HCT116 (cell line): ENCODE measurements around the gene LRRC7. TPM values are rescaled to one million over a fixed set of nuclear protein-coding genes. Genes with fewer than 3 reads are reported as not detected.

ENCODE experiments used
- ATAC-seq: fragments of 200-7000 bp; cut with Tn5 transposase; 2 replicates; pipeline ENCODE4 v1.9.1; 2020; ENCODE audit warnings: mild to moderate bottlenecking, moderate library complexity
- BruUV-seq: library from RNA; stranded (reverse); fragments of 400-500 nt; replicated peaks from 2 replicates; lab custom pipeline; 2021; lab: Mats Ljungman, UMichigan
- CTCF ChIA-PET: fragments of 300-600 bp; sonication (Branson Sonifier 250); formaldehyde crosslinking; loops from one replicate; lab custom pipeline; 2021; ENCODE audit warnings: antibody characterized with exemption; lab: Charles Lee
- POLR2A ChIA-PET: fragments of 300-600, 350-600 bp; sonication (Branson Sonifier 250); formaldehyde crosslinking; loops from one replicate; lab custom pipeline; 2021; ENCODE audit warnings: antibody characterized with exemption; lab: Charles Lee
- RAD21 ChIA-PET, 2 experiments: fragments of 300-600 bp; sonication (Branson Sonifier 250); formaldehyde crosslinking; loops; one replicate each; lab custom pipeline; 2023; ENCODE audit warnings: low total read pairs in 2 of 2; ENCODE audit not compliant: uncharacterized antibody in 2 of 2, unreplicated experiment in 2 of 2, low non-redundant PET in 1 of 2; lab: Charles Lee
- DNase-seq: peaks from one replicate; pipeline ENCODE4 v3.0.0-alpha.2; 2010; ENCODE audit warnings: low read depth, low spot score
- H2AFZ ChIP-seq: fragments of 200-600 bp; shearing (Covaris generic), sonication (generic); 2 replicates; pipeline ENCODE4 v1.6.1; 2017; ENCODE audit warnings: low read depth, mixed run types, mixed read lengths, antibody characterized with exemption, low read length; ENCODE audit not compliant: poor library complexity, severe bottlenecking
- H3K27ac ChIP-seq: 2 replicates; pipeline ENCODE4 v1.5.1; 2012; ENCODE audit warnings: low read depth, low read length
- H3K27me3 ChIP-seq: fragments of 200-600 bp; sonication (generic); 2 replicates; pipeline ENCODE4 v1.6.1; 2016; ENCODE audit warnings: mixed run types, low read length, mixed read lengths; ENCODE audit not compliant: insufficient read depth
- H3K36me3 ChIP-seq, 2 experiments: fragments of 200-500 bp in 1 of 2; fragments of 200-600 bp in 1 of 2; sonication (Bioruptor generic) in 1 of 2; sonication (generic) in 1 of 2; 2 replicates each; pipeline versions ENCODE4 v1.5.1 to v1.6.1; 2014 to 2016; ENCODE audit warnings: low read length in 2 of 2, inconsistent platforms in 1 of 2, mixed read lengths in 1 of 2, mixed run types in 1 of 2; ENCODE audit not compliant: insufficient read depth in 2 of 2, control insufficient read depth in 1 of 2
- H3K4me1 ChIP-seq, 2 experiments: fragments of 200-600 bp in 1 of 2; sonication (generic) in 1 of 2; 2 replicates each; pipeline versions ENCODE4 v1.5.1 to v1.6.1; 2012 to 2017; ENCODE audit warnings: low read length in 2 of 2, inconsistent platforms in 1 of 2, mild to moderate bottlenecking in 1 of 2, mixed read lengths in 1 of 2, mixed run types in 1 of 2, moderate library complexity in 1 of 2; ENCODE audit not compliant: insufficient read depth in 2 of 2, control insufficient read depth in 1 of 2
- H3K4me2 ChIP-seq: fragments of 200-600 bp; sonication (generic); 2 replicates; pipeline ENCODE4 v1.6.1; 2017; ENCODE audit warnings: mixed run types, low read length, mixed read lengths
- H3K4me3 ChIP-seq, 2 experiments: fragments of 200-600 bp in 1 of 2; sonication (generic) in 1 of 2; replicated peaks in 1 of 2; 2 replicates each; pipeline ENCODE4 v1.5.1; 2011 to 2016; ENCODE audit warnings: low read length in 2 of 2, control low read depth in 1 of 2, low read depth in 1 of 2, mild to moderate bottlenecking in 1 of 2, mixed read lengths in 1 of 2, mixed run types in 1 of 2
- H3K79me2 ChIP-seq: fragments of 200-600 bp; sonication (generic); 2 replicates; pipeline ENCODE4 v1.6.1; 2017; ENCODE audit warnings: mild to moderate bottlenecking, mixed run types, low read length, moderate library complexity, mixed read lengths; ENCODE audit not compliant: insufficient read depth
- H3K9ac ChIP-seq: fragments of 200-600 bp; sonication (generic); 2 replicates; pipeline ENCODE4 v1.6.1; 2016; ENCODE audit warnings: low read length, mixed read lengths
- H3K9me2 ChIP-seq: fragments of 200-600 bp; sonication (generic), shearing (Covaris generic); 2 replicates; pipeline ENCODE4 v1.6.1; 2017; ENCODE audit warnings: mixed run types, mild to moderate bottlenecking, moderate library complexity; ENCODE audit not compliant: insufficient read depth
- H3K9me3 ChIP-seq, 2 experiments: fragments of 200-500 bp in 1 of 2; fragments of 200-600 bp in 1 of 2; sonication (Bioruptor generic) in 1 of 2; sonication (generic) in 1 of 2; 2 replicates each; pipeline ENCODE4 v1.6.1; 2014 to 2017; ENCODE audit warnings: low read length in 2 of 2, mixed read lengths in 2 of 2, inconsistent platforms in 1 of 2, low read depth in 1 of 2, mild to moderate bottlenecking in 1 of 2, mixed run types in 1 of 2, moderate library complexity in 1 of 2; ENCODE audit not compliant: control insufficient read depth in 1 of 2, insufficient read depth in 1 of 2
- H4K20me1 ChIP-seq: fragments of 200-600 bp; sonication (generic), shearing (Covaris generic); 2 replicates; pipeline ENCODE4 v1.6.1; 2017; ENCODE audit warnings: mixed run types, mild to moderate bottlenecking, moderate library complexity; ENCODE audit not compliant: insufficient read depth
- CBX3 ChIP-seq: IDR thresholded peaks from 2 replicates; pipeline ENCODE4 v1.6.1; 2012; ENCODE audit warnings: low read depth
- CEBPB ChIP-seq: IDR thresholded peaks from 2 replicates; pipeline ENCODE4 v1.6.1; 2012; ENCODE audit warnings: low read depth
- EGR1 ChIP-seq: IDR thresholded peaks from 2 replicates; pipeline ENCODE4 v1.6.1; 2012; ENCODE audit warnings: low read depth
- ELF1 ChIP-seq: IDR thresholded peaks from 2 replicates; pipeline ENCODE4 v1.6.1; 2012; ENCODE audit warnings: low read depth, borderline replicate concordance
- EZH2 ChIP-seq: fragments of 200-600 bp; sonication (generic); IDR thresholded peaks from 2 replicates; pipeline ENCODE4 v1.6.1; 2017; ENCODE audit warnings: antibody characterized with exemption, mixed run types
- EZH2phosphoT487 ChIP-seq: fragments of 200-600 bp; IDR thresholded peaks from 2 replicates; pipeline ENCODE4 v1.6.1; 2018; ENCODE audit warnings: antibody characterized with exemption, borderline replicate concordance
- JUND ChIP-seq: IDR thresholded peaks from 2 replicates; pipeline ENCODE4 v1.6.1; 2012
- MAX ChIP-seq: IDR thresholded peaks from 2 replicates; pipeline ENCODE4 v1.6.1; 2012
- POLR2A ChIP-seq: IDR thresholded peaks from 2 replicates; pipeline ENCODE4 v1.7.0; 2011; ENCODE audit warnings: borderline replicate concordance; ENCODE audit not compliant: insufficient read depth, insufficient read length; ENCODE audit errors: extremely low read depth
- POLR2AphosphoS5 ChIP-seq: IDR thresholded peaks from 2 replicates; pipeline ENCODE4 v1.6.1; 2011; ENCODE audit warnings: mild to moderate bottlenecking, low read depth, low read length, moderate library complexity
- RAD21 ChIP-seq: IDR thresholded peaks from 2 replicates; pipeline ENCODE4 v1.6.1; 2012; ENCODE audit warnings: low read depth, mild to moderate bottlenecking
- REST ChIP-seq: IDR thresholded peaks from 2 replicates; pipeline ENCODE4 v1.6.1; 2012; ENCODE audit warnings: low read depth
- SIN3A ChIP-seq: IDR thresholded peaks from 2 replicates; pipeline ENCODE4 v1.6.1; 2012; ENCODE audit warnings: low read depth
- SP1 ChIP-seq: IDR thresholded peaks from 2 replicates; pipeline ENCODE4 v1.6.1; 2012; ENCODE audit warnings: low read depth
- SRF ChIP-seq: IDR thresholded peaks from 2 replicates; pipeline ENCODE4 v1.6.1; 2012; ENCODE audit warnings: low read depth
- TCF7L2 ChIP-seq: IDR thresholded peaks from 2 replicates; pipeline ENCODE4 v1.7.0; 2011; ENCODE audit warnings: borderline replicate concordance, inconsistent platforms; ENCODE audit not compliant: insufficient read depth, insufficient read length; ENCODE audit errors: extremely low read depth
- YY1 ChIP-seq: IDR thresholded peaks from 2 replicates; pipeline ENCODE4 v1.6.1; 2011; ENCODE audit warnings: low read length, low read depth, moderate library complexity, mild to moderate bottlenecking; ENCODE audit not compliant: insufficient replicate concordance; ENCODE audit errors: extremely low read depth
- ZNF274 ChIP-seq: fragments of 200-500 bp; sonication (Bioruptor generic); IDR thresholded peaks from 2 replicates; pipeline ENCODE4 v1.6.1; 2014; ENCODE audit warnings: mild to moderate bottlenecking, low read depth, low read length, inconsistent platforms
- intact Hi-C: fragments of 100-400 bp; cut with micrococcal nuclease; formaldehyde crosslinking; loops from 2 replicates; pipeline ENCODE4 v1.10.0; 2022
- total RNA-seq: library from RNA; stranded (reverse); gene quantifications from one replicate; pipeline ENCODE4 v1.2.1, GENCODE V29; 2021; ENCODE audit not compliant: unreplicated experiment
- TF ChIP-seq, protein P1 (sequence below), 3 experiments: fragments of 200-600 bp in 1 of 3; sonication (generic) in 1 of 3; IDR thresholded peaks in 2 of 3; conservative IDR thresholded peaks in 1 of 3; 2 replicates each; pipeline ENCODE4 v1.5.1; 2012 to 2017; ENCODE audit warnings: low read depth in 2 of 3, low read length in 2 of 3, antibody characterized with exemption in 1 of 3, borderline replicate concordance in 1 of 3, control low read depth in 1 of 3, mild to moderate bottlenecking in 1 of 3, mixed read lengths in 1 of 3, mixed run types in 1 of 3, moderate library complexity in 1 of 3; ENCODE audit not compliant: insufficient read depth in 1 of 3
- TF ChIP-seq, protein P2 (sequence below): IDR thresholded peaks from 2 replicates; pipeline ENCODE4 v1.6.1; 2011; ENCODE audit warnings: mild to moderate bottlenecking, low read length, moderate library complexity; ENCODE audit not compliant: insufficient replicate concordance; ENCODE audit errors: extremely low read depth

Gene LRRC7
- total RNA-seq, 1 experiment from 2014 or later: not detected

DNA sequence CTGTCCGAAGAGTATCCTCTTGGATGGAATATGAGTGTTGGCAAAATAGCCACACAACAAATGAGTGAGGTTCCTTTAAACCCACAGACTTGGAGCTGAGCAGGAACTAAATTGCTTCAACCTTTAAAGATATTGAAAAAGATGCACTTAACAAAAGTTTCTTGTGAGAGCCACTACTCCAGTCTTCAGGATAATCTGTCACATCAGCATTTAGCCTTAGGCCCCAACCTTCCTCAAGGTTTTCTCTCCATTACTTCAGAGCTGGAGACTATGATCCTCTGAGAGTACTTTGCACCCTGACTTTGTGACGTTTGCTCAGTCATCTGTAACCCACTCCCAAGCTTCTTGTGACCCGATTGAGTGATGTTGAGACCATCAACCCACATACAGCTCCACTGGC is 424.9 kb downstream of the LRRC7 start:
- Histone ChIP-seq H3K36me3 (no peaks in the 10 kb centered on the region), H3K4me2 (no peak overlapping the region), H3K9ac (no peak overlapping the region), H3K79me2 (no peaks in the 10 kb centered on the region), H4K20me1 (no peaks in the 10 kb centered on the region; the same call in 1 of the 2 replicates), H3K9me3 (no peaks in the 10 kb centered on the region), H3K27me3 (no peaks in the 10 kb centered on the region), H3K4me3 (no peak overlapping the region), H3K4me1 (no peaks in the 10 kb centered on the region), H3K9me2 (no peaks in the 10 kb centered on the region), H3K27ac (no peak overlapping the region), H2AFZ (no peak overlapping the region)
- intact Hi-C loops: no loop called here
- ATAC-seq (no peak), DNase-seq (no peak)
- TF ChIP-seq CBX3 (no peak), SP1 (no peak), RAD21 (no peak), TCF7L2 (no peak), YY1 (no peak), EZH2phosphoT487 (no peak), CEBPB (no peak), ELF1 (no peak), POLR2AphosphoS5 (no peak), POLR2A (no peak), SRF (no peak), ZNF274 (no peak), SIN3A (no peak), REST (no peak), EZH2 (no peak), MAX (no peak), JUND (no peak), EGR1 (no peak)
- TF ChIP-seq, protein P1, sequence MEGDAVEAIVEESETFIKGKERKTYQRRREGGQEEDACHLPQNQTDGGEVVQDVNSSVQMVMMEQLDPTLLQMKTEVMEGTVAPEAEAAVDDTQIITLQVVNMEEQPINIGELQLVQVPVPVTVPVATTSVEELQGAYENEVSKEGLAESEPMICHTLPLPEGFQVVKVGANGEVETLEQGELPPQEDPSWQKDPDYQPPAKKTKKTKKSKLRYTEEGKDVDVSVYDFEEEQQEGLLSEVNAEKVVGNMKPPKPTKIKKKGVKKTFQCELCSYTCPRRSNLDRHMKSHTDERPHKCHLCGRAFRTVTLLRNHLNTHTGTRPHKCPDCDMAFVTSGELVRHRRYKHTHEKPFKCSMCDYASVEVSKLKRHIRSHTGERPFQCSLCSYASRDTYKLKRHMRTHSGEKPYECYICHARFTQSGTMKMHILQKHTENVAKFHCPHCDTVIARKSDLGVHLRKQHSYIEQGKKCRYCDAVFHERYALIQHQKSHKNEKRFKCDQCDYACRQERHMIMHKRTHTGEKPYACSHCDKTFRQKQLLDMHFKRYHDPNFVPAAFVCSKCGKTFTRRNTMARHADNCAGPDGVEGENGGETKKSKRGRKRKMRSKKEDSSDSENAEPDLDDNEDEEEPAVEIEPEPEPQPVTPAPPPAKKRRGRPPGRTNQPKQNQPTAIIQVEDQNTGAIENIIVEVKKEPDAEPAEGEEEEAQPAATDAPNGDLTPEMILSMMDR (IDR thresholded peaks at IDR 0.05 in 2 of 3, conservative IDR thresholded peaks at IDR 0.05 in 1 of 3; ENCODE audit: borderline replicate concordance in 1 of 3, insufficient read depth in 1 of 3, low read depth in 2 of 3, low read length in 2 of 3): no peak
- TF ChIP-seq, protein P2, sequence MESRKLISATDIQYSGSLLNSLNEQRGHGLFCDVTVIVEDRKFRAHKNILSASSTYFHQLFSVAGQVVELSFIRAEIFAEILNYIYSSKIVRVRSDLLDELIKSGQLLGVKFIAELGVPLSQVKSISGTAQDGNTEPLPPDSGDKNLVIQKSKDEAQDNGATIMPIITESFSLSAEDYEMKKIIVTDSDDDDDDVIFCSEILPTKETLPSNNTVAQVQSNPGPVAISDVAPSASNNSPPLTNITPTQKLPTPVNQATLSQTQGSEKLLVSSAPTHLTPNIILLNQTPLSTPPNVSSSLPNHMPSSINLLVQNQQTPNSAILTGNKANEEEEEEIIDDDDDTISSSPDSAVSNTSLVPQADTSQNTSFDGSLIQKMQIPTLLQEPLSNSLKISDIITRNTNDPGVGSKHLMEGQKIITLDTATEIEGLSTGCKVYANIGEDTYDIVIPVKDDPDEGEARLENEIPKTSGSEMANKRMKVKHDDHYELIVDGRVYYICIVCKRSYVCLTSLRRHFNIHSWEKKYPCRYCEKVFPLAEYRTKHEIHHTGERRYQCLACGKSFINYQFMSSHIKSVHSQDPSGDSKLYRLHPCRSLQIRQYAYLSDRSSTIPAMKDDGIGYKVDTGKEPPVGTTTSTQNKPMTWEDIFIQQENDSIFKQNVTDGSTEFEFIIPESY: no peak
- ChIA-PET POLR2A (interaction anchor here (0.8 kb wide), 1 partner anchor 10 kb away, joined by 3 read pairs; no protein-coding TSS in a partner anchor), RAD21 (no interaction called here), CTCF (no interaction called here)
- no TSS peak for BruUV-seq
